GM12801 (cell line): ENCODE results near the gene GSTM1.

Source experiments
- TF ChIP-seq, protein P1 (sequence below): IDR thresholded peaks from one replicate; pipeline ENCODE4 v1.5.1; 2011; ENCODE audit warnings: control low read depth; ENCODE audit not compliant: insufficient read length; ENCODE audit errors: extremely low read depth

GSTM1 gene

DNA sequence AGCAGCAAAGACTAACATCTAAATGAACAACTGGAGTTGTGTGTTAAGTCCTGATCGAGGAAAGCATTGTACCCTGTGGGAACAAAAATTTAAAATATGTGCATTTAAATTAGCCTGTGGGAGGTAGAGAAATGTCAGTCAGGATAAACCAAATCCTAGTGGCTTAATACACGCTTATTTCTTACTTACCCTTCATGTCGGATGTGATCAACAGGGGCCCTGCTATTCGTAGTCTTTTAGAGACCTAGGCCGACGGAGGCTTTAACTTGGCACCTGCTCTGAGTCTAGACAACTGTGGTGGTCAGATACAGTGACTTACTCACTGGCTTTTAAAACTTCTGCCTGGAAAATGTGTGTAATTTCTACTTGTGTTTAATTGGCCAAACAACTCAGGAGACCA is 43.0 kb downstream of the GSTM1 start:
- TF ChIP-seq, protein P1, sequence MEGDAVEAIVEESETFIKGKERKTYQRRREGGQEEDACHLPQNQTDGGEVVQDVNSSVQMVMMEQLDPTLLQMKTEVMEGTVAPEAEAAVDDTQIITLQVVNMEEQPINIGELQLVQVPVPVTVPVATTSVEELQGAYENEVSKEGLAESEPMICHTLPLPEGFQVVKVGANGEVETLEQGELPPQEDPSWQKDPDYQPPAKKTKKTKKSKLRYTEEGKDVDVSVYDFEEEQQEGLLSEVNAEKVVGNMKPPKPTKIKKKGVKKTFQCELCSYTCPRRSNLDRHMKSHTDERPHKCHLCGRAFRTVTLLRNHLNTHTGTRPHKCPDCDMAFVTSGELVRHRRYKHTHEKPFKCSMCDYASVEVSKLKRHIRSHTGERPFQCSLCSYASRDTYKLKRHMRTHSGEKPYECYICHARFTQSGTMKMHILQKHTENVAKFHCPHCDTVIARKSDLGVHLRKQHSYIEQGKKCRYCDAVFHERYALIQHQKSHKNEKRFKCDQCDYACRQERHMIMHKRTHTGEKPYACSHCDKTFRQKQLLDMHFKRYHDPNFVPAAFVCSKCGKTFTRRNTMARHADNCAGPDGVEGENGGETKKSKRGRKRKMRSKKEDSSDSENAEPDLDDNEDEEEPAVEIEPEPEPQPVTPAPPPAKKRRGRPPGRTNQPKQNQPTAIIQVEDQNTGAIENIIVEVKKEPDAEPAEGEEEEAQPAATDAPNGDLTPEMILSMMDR: no peak

DNA sequence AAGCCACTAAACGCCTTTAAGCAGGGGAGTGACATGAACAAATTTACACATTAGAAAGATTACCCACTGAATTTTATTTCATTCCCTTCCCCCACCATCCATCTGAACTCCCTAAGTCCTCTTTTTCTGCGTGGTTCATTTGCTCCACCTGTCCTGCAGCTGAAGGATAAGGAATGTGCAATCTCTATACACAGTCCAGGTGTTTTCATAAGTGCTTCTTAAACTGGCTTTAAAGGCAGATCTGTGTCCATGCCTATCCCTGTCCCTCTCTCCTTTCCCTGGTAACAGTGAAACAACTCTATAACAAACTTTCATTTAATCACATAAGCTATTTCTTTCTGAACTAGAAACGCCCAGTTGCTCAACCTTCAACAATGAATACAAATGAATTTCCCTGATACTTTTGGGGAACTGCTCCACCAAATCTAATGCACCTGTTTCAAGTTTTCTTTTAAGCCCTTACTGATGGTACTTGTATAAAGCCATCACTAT is 44.8 kb downstream of the GSTM1 start:
- TF ChIP-seq, protein P1: no peak

GRCh38 chr1:109733236-109733870 is 45.7 kb downstream of the GSTM1 start:
- TF ChIP-seq, protein P1: no peak

DNA sequence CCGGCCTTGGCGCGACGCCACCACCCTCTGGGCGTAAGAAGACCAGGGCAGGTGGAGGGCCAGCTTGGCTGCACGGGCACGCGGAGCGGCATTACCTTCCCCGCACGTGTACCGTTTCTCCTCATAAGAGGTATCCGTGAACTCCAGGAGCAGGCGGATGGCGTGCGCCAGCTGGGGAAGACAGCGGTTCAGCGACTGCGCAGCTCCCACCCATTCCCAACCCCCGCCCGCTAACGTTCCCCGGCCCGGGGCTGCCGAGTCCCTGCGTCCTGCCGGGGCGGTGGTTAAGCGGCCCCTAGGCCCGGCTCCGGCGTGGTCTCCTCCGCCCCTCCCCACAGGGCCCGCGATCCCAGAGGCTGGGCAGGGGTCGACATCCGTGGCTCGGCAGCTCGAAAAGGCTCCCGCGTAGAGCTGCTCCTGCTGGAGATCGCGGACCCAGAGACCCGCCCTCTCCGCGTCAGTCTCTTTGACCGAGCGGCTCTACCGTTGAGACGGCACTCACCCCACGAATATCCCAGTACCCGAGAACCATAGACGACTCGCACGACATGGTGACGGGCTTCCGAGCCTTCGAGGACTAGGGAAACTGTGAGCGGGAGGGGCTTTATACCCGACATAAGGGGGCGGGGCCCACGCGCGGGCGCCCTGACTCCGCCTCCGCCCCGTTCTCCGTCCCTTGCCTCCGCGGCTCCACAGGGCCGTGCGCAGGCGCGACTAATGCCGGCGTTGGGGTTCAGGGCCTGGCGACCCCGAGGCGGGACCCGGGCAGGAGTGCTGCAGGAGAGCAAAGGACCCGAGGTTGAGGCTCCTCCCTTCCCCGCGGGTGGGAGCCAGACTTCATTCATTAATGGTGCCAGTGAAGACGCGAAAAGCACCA is 52.4 kb downstream of the GSTM1 start:
- TF ChIP-seq, protein P1: no peak

- TF ChIP-seq, protein P1: no peak
Measured at GRCh38 chr1:109740615-109741373, 53.2 kb downstream of the GSTM1 start, which contains the start of gene GSTM3. GSTM3 (minus strand) TSS chr1:109741038; CDS start chr1:109740287, 751 bp downstream.
